T-cell (primary cell): ENCODE results near the gene RTP1. TPM values are rescaled to one million over a fixed set of nuclear protein-coding genes. Genes with fewer than 3 reads are reported as not detected.

Experiments
- ATAC-seq, 4 experiments: fragments of 200-7000 bp in 3 of 4; fragments of 150-1000 bp in 1 of 4; cut with Tn5 transposase; replicated peaks in 1 of 4; 1 replicate in 3 of 4; 2 replicates in 1 of 4; pipeline ENCODE4 v1.10.0; 2021; ENCODE audit warnings: moderate library complexity in 3 of 4, mild to moderate bottlenecking in 2 of 4, moderate number of reproducible peaks in 1 of 4
- CTCF ChIA-PET, 2 donors: fragments of 300-600 bp; sonication (Branson Sonifier 250); formaldehyde crosslinking; loops; one replicate each; lab custom pipeline; 2022; ENCODE audit warnings: antibody characterized with exemption in 2 of 2; lab: Charles Lee
- POLR2A ChIA-PET, 2 donors: fragments of 300-600 bp; sonication (Branson Sonifier 250); formaldehyde crosslinking; loops; one replicate each; lab custom pipeline; 2022; ENCODE audit warnings: antibody characterized with exemption in 2 of 2; lab: Charles Lee
- DNase-seq, 35 experiments: peaks; one replicate each; pipeline versions ENCODE4 v3.0.0 to v3.0.0-alpha.2; 2013 to 2023
- H3K27ac ChIP-seq: one replicate; pipeline ENCODE4 v1.5.1; 2013; ENCODE audit warnings: low read length
- H3K27me3 ChIP-seq, 2 experiments: replicated peaks in 1 of 2; 1 replicate in 1 of 2; 2 replicates in 1 of 2; pipeline versions ENCODE4 v1.6.1 to v1.7.0; 2013; ENCODE audit warnings: low read length in 1 of 2, mixed read lengths in 1 of 2; ENCODE audit not compliant: control insufficient read depth in 2 of 2, insufficient read depth in 2 of 2; ENCODE audit errors: extremely low read depth in 1 of 2
- H3K36me3 ChIP-seq, 2 donors: 1 replicate in 1 of 2; 2 replicates in 1 of 2; pipeline versions ENCODE4 v1.6.1 to v1.7.0; 2013; ENCODE audit warnings: low read length in 1 of 2; ENCODE audit not compliant: control insufficient read depth in 2 of 2, insufficient read depth in 1 of 2; ENCODE audit errors: extremely low read depth in 1 of 2
- H3K4me1 ChIP-seq, 2 experiments: 1 replicate in 1 of 2; 2 replicates in 1 of 2; pipeline versions ENCODE4 v1.6.1 to v1.7.0; 2013; ENCODE audit warnings: low read length in 2 of 2, mixed read lengths in 1 of 2; ENCODE audit not compliant: insufficient read depth in 2 of 2, control insufficient read depth in 1 of 2; ENCODE audit errors: extremely low read depth in 1 of 2
- H3K4me3 ChIP-seq, 2 donors: 1 replicate in 1 of 2; 2 replicates in 1 of 2; pipeline versions ENCODE4 v1.5.1 to v1.7.0; 2013; ENCODE audit warnings: mild to moderate bottlenecking in 2 of 2, low read length in 1 of 2, moderate library complexity in 1 of 2; ENCODE audit not compliant: control insufficient read depth in 1 of 2; ENCODE audit errors: extremely low read depth in 1 of 2
- H3K9me3 ChIP-seq: 2 replicates; pipeline ENCODE4 v1.7.0; 2013
- H3K27ac Mint-ChIP-seq, 2 donors: one replicate each; pipeline ENCODE4 v1.8.0; 2020 to 2021; ENCODE audit warnings: mild to moderate bottlenecking in 2 of 2, mixed read lengths in 2 of 2
- H3K27me3 Mint-ChIP-seq, 2 donors: one replicate each; pipeline ENCODE4 v1.8.0; 2021 to 2022; ENCODE audit warnings: mixed read lengths in 2 of 2
- H3K36me3 Mint-ChIP-seq: one replicate; pipeline ENCODE4 v1.8.0; 2021; ENCODE audit warnings: mixed read lengths
- H3K4me1 Mint-ChIP-seq, 3 donors: one replicate each; pipeline ENCODE4 v1.8.0; 2020 to 2022; ENCODE audit warnings: mixed read lengths in 3 of 3, mild to moderate bottlenecking in 1 of 3
- H3K4me3 Mint-ChIP-seq, 3 donors: one replicate each; pipeline ENCODE4 v1.8.0; 2020 to 2022; ENCODE audit warnings: mild to moderate bottlenecking in 3 of 3, mixed read lengths in 3 of 3, moderate library complexity in 3 of 3
- H3K9me3 Mint-ChIP-seq, 3 donors: one replicate each; pipeline ENCODE4 v1.8.0; 2020 to 2022; ENCODE audit warnings: mixed read lengths in 3 of 3
- WGBS: methylation state at CpG from one replicate; pipeline ENCODE4 v1.1.5; 2013; ENCODE audit warnings: missing lambda C conversion rate; ENCODE audit not compliant: insufficient coverage; 5-methylcytosine and 5-hydroxymethylcytosine counted together
- total RNA-seq, 35 experiments: library from RNA in 6 of 35; stranded (reverse) in 6 of 35; fragments of 120-200 nt in 1 of 35; gene quantifications; one replicate each; pipeline versions ENCODE4 v1.2.1 to v1.2.4 and lab custom pipeline; 2013 to 2026

Gene RTP1
- total RNA-seq, 5 donors from 2014 or later (not counting 1 experiment from before 2014, with no cell fraction given), result not detected

GRCh38 chr3:187211532-187212195 lies 14.4 kb downstream of the RTP1 start:
- WGBS, result 60% methylated on average over 2 of the region's 3 CpGs
- no peak overlapping the region for H3K4me3 Mint-ChIP-seq
- Histone ChIP-seq H3K27me3 (no peaks in the 10 kb centered on the region), H3K36me3 (no peaks in the 10 kb centered on the region), H3K27ac (no peak overlapping the region), H3K9me3 (no peaks in the 10 kb centered on the region), H3K4me1 (no peaks in the 10 kb centered on the region), H3K4me3 (no peak overlapping the region)
- POLR2A ChIA-PET, result no interaction called here
- H3K27me3 Mint-ChIP-seq, result no peaks in the 10 kb centered on the region
- DNase-seq, result no peak
- H3K27ac Mint-ChIP-seq, result no peak overlapping the region
- no peaks in the 10 kb centered on the region for H3K36me3 Mint-ChIP-seq
- ATAC-seq, result no peak
- CTCF ChIA-PET, result no interaction called here
- no peaks in the 10 kb centered on the region for H3K4me1 Mint-ChIP-seq
- no peaks in the 10 kb centered on the region for H3K9me3 Mint-ChIP-seq

GRCh38 chr3:187212196-187212545 lies 14.9 kb downstream of the RTP1 start:
- WGBS, result 66% methylated on average over 3 of the region's 3 CpGs
- Histone ChIP-seq H3K4me3 (no peak overlapping the region), H3K27ac (no peak overlapping the region), H3K27me3 (no peaks in the 10 kb centered on the region), H3K9me3 (no peaks in the 10 kb centered on the region), H3K4me1 (no peaks in the 10 kb centered on the region), H3K36me3 (no peaks in the 10 kb centered on the region)
- ChIA-PET POLR2A (no interaction called here), CTCF (interaction anchor here in 1 of 2 donors (0.6 kb wide), 1 partner anchor 1489 kb away, joined by 3 read pairs; no protein-coding TSS in a partner anchor)
- H3K27me3 Mint-ChIP-seq, result no peaks in the 10 kb centered on the region
- H3K9me3 Mint-ChIP-seq, result no peaks in the 10 kb centered on the region
- H3K36me3 Mint-ChIP-seq, result no peaks in the 10 kb centered on the region
- ATAC-seq (no peak), DNase-seq (no peak)
- H3K27ac Mint-ChIP-seq, result no peak overlapping the region
- H3K4me3 Mint-ChIP-seq, result no peak overlapping the region
- no peaks in the 10 kb centered on the region for H3K4me1 Mint-ChIP-seq

GRCh38 chr3:187212705-187213104 lies 15.4 kb downstream of the RTP1 start:
- no peaks in the 10 kb centered on the region for H3K27me3 ChIP-seq
- H3K27me3 Mint-ChIP-seq, result no peaks in the 10 kb centered on the region
- ChIA-PET POLR2A (no interaction called here), CTCF (interaction anchor here in 1 of 2 donors (0.6 kb wide), 1 partner anchor 1488 kb away, joined by 3 read pairs; no protein-coding TSS in a partner anchor)
- no peak overlapping the region for H3K4me3 ChIP-seq
- no peak overlapping the region for H3K4me3 Mint-ChIP-seq
- no peaks in the 10 kb centered on the region for H3K36me3 ChIP-seq
- no peaks in the 10 kb centered on the region for H3K9me3 ChIP-seq
- H3K27ac Mint-ChIP-seq, result no peak overlapping the region
- WGBS, result 71% methylated on average over 4 of the region's 4 CpGs
- no peak for ATAC-seq
- H3K27ac ChIP-seq, result no peak overlapping the region
- H3K9me3 Mint-ChIP-seq, result no peaks in the 10 kb centered on the region
- no peaks in the 10 kb centered on the region for H3K4me1 ChIP-seq
- no peaks in the 10 kb centered on the region for H3K36me3 Mint-ChIP-seq
- DNase-seq, result no peak
- H3K4me1 Mint-ChIP-seq, result no peaks in the 10 kb centered on the region

GRCh38 chr3:187213616-187214015 lies 16.3 kb downstream of the RTP1 start:
- POLR2A ChIA-PET, result no interaction called here
- H3K27ac ChIP-seq, result no peak overlapping the region
- H3K9me3 ChIP-seq, result no peaks in the 10 kb centered on the region
- no peaks in the 10 kb centered on the region for H3K36me3 Mint-ChIP-seq
- H3K9me3 Mint-ChIP-seq, result no peaks in the 10 kb centered on the region
- H3K27me3 Mint-ChIP-seq, result peaks cover 0 to 2% of the 10 kb centered on the region in 2 donors
- CTCF ChIA-PET, result no interaction called here
- ATAC-seq (no peak), DNase-seq (no peak)
- no peak overlapping the region for H3K4me3 ChIP-seq
- H3K4me1 ChIP-seq, result no peaks in the 10 kb centered on the region
- H3K36me3 ChIP-seq, result no peaks in the 10 kb centered on the region
- peaks cover 0 to under 1% of the 10 kb centered on the region in 2 experiments for H3K27me3 ChIP-seq
- H3K27ac Mint-ChIP-seq, result no peak overlapping the region
- 14% methylated on average over 1 of the region's 1 CpG for WGBS
- no peaks in the 10 kb centered on the region for H3K4me1 Mint-ChIP-seq
- no peak overlapping the region for H3K4me3 Mint-ChIP-seq

- no peaks in the 10 kb centered on the region for H3K36me3 ChIP-seq
- POLR2A ChIA-PET, result no interaction called here
- no peaks in the 10 kb centered on the region for H3K9me3 ChIP-seq
- no peak overlapping the region for H3K27ac ChIP-seq
- no peak overlapping the region for H3K4me3 ChIP-seq
- 100% methylated on average over 2 of the region's 5 CpGs for WGBS
- no peak overlapping the region for H3K4me3 Mint-ChIP-seq
- DNase-seq (no peak), ATAC-seq (no peak)
- no peaks in the 10 kb centered on the region for H3K9me3 Mint-ChIP-seq
- no peaks in the 10 kb centered on the region for H3K36me3 Mint-ChIP-seq
- H3K27ac Mint-ChIP-seq, result no peak overlapping the region
- no peaks in the 10 kb centered on the region for H3K4me1 ChIP-seq
- CTCF ChIA-PET, result no interaction called here
- H3K27me3 Mint-ChIP-seq, result peaks cover 0 to 4% of the 10 kb centered on the region in 2 donors
- no peaks in the 10 kb centered on the region for H3K4me1 Mint-ChIP-seq
- peaks cover 0 to 8% of the 10 kb centered on the region in 2 experiments for H3K27me3 ChIP-seq
Observed at GRCh38 chr3:187215460-187215859, 18.2 kb downstream of the RTP1 start.

GRCh38 chr3:187222801-187223200 lies 25.5 kb downstream of the RTP1 start:
- WGBS, result 79% methylated on average over 3 of the region's 4 CpGs
- POLR2A ChIA-PET, result no interaction called here

More at GRCh38 chr3:187222801-187223200, 25.5 kb downstream of the RTP1 start:
- Mint-ChIP-seq H3K4me1 (no peaks in the 10 kb centered on the region), H3K36me3 (no peaks in the 10 kb centered on the region), H3K27ac (no peak overlapping the region), H3K9me3 (no peaks in the 10 kb centered on the region), H3K27me3 (peaks cover 4% of the 10 kb centered on the region in 2 donors), H3K4me3 (no peak overlapping the region)
- DNase-seq, result no peak
- Histone ChIP-seq H3K36me3 (no peaks in the 10 kb centered on the region), H3K27me3 (peaks cover 0 to 24% of the 10 kb centered on the region in 2 experiments), H3K4me1 (no peaks in the 10 kb centered on the region), H3K4me3 (no peak overlapping the region), H3K27ac (no peak overlapping the region), H3K9me3 (no peaks in the 10 kb centered on the region)
- CTCF ChIA-PET, result interaction anchor here in 1 of 2 donors (1.5 kb wide), 1 partner anchor 457 kb away, joined by 5 read pairs; no protein-coding TSS in a partner anchor
- no peak for ATAC-seq
